HL-60 (cell line): Measurements from ENCODE around the gene ART5.

Experiments
- CTCF ChIP-seq: IDR thresholded peaks from one replicate; pipeline ENCODE4 v1.5.1; 2011; ENCODE audit warnings: low read length, control low read depth, inconsistent platforms; ENCODE audit not compliant: insufficient read depth
- GABPA ChIP-seq: IDR thresholded peaks from 2 replicates; pipeline ENCODE4 v1.6.1; 2012; ENCODE audit warnings: low read depth
- POLR2AphosphoS5 ChIP-seq: IDR thresholded peaks from 2 replicates; pipeline ENCODE4 v1.6.1; 2012; ENCODE audit warnings: low read depth
- REST ChIP-seq: IDR thresholded peaks from 2 replicates; pipeline ENCODE4 v1.6.1; 2012; ENCODE audit warnings: low read depth; ENCODE audit not compliant: insufficient replicate concordance

GRCh38 chr11:3660960-3661359 is 19.2 kb upstream of the ART5 start:
- TF ChIP-seq POLR2AphosphoS5: no peak
- TF ChIP-seq CTCF: no peak
- TF ChIP-seq REST: no peak
- TF ChIP-seq GABPA: no peak
